IgD-negative memory B cell (primary cell): Measurements from ENCODE around the gene DOK7. TPM values are rescaled to one million over a fixed set of nuclear protein-coding genes. Genes with fewer than 3 reads are reported as not detected.
"Not testable (repeated sequence)": the region's sequence is repeated elsewhere in the genome, so short reads cannot be mapped to it uniquely, and the experiment has no call there.

Experiments
- H3K27ac Mint-ChIP-seq, 3 donors: one replicate each; pipeline ENCODE4 v1.8.0; 2020 to 2022; ENCODE audit warnings: mild to moderate bottlenecking in 3 of 3, mixed read lengths in 3 of 3, moderate library complexity in 1 of 3
- H3K27me3 Mint-ChIP-seq: one replicate; pipeline ENCODE4 v1.8.0; 2021; ENCODE audit warnings: mixed read lengths
- H3K36me3 Mint-ChIP-seq: one replicate; pipeline ENCODE4 v1.8.0; 2020; ENCODE audit warnings: mild to moderate bottlenecking, mixed read lengths
- H3K4me1 Mint-ChIP-seq, 3 donors: one replicate each; pipeline ENCODE4 v1.8.0; 2020 to 2022; ENCODE audit warnings: mixed read lengths in 3 of 3, mild to moderate bottlenecking in 1 of 3
- H3K4me3 Mint-ChIP-seq, 4 donors: one replicate each; pipeline ENCODE4 v1.8.0; 2020 to 2022; ENCODE audit warnings: mild to moderate bottlenecking in 4 of 4, mixed read lengths in 4 of 4, moderate library complexity in 3 of 4
- H3K9me3 Mint-ChIP-seq, 3 donors: one replicate each; pipeline ENCODE4 v1.8.0; 2020 to 2021; ENCODE audit warnings: mixed read lengths in 3 of 3, mild to moderate bottlenecking in 1 of 3
- polyA plus RNA-seq: library from polyadenylated mRNA; unstranded; fragments of 300-500 nt; fragmentation: Illumina TruSeq; gene quantifications from one replicate; pipeline ENCODE4 v1.2.3, GENCODE V29; 2021

DOK7 gene
- polyA plus RNA-seq, 1 donor from 2014 or later, result 25.2 TPM

DNA sequence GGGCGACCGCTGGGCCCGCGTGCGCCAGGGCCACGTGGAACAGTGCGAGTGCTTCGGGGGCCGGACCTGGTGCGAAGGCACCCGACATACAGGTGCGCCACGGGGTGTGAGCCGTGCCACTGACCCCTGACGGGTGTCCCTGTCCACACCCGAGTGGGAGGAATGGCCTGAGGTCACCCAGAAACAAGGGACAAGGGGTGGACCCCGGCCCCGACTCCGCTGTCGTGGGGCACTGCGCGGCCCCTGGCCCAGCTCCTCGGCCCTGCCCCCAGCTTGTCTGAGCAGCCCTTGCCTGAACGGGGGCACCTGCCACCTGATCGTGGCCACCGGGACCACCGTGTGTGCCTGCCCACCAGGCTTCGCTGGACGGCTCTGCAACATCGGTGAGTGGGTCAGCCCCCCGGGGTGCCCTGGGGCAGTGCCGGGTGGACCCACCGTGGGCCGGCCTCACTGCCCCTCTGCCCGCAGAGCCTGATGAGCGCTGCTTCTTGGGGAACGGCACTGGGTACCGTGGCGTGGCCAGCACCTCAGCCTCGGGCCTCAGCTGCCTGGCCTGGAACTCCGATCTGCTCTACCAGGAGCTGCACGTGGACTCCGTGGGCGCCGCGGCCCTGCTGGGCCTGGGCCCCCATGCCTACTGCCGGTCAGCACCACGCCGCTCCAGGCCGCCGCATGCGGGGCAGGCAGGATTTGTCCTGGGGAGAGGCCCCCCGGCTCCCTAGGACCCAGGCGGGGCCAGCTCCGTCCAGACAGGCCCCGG lies 18.6 kb upstream of the DOK7 start:
- no peak overlapping the region for H3K4me3 Mint-ChIP-seq
- H3K27ac Mint-ChIP-seq, result no peak overlapping the region
- H3K9me3 Mint-ChIP-seq, result peaks cover 0 to 1% (median 0%) of the 10 kb centered on the region in 3 donors
- no peaks in the 10 kb centered on the region for H3K36me3 Mint-ChIP-seq
- H3K27me3 Mint-ChIP-seq, result peaks cover 2% of the 10 kb centered on the region
- peaks cover 0 to 2% (median 0%) of the 10 kb centered on the region in 3 donors for H3K4me1 Mint-ChIP-seq

DNA sequence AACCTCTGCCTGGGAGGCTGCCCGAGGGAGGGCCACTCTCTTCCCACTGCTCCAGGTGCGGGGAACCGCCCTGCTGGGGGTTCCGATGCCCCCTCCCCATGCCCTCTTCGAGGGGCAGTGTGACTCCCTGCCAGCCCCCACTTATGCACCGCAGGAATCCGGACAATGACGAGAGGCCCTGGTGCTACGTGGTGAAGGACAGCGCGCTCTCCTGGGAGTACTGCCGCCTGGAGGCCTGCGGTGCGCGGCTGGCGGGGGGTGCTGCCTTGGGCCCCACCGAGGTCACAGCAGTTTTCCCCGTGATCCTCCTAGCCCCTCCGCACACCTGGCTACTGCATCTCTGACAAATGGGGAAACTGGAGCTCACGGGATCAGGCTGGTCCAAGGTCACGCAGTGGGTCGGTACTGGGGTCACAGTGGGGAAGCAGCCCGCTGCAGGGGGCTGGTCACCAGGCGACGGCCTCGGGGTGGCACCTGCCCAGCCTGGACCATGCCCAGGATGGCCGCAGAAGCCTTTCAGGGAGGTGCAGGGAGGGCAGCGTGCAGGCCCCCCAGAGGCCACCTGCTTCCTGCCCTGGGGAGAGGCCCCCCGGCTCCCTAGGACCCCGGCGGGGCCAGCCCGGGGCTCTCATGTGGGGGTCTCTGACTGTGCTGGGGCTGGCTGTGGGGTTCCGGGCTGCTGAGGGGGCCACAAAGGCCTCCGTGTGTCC lies 17.8 kb upstream of the DOK7 start:
- Mint-ChIP-seq H3K27me3 (peaks cover 3% of the 10 kb centered on the region), H3K36me3 (no peaks in the 10 kb centered on the region), H3K9me3 (peaks cover 0 to 1% (median 0%) of the 10 kb centered on the region in 3 donors), H3K4me1 (peaks cover 0 to 2% (median 0%) of the 10 kb centered on the region in 3 donors), H3K4me3 (no peak overlapping the region), H3K27ac (no peak overlapping the region)

DNA sequence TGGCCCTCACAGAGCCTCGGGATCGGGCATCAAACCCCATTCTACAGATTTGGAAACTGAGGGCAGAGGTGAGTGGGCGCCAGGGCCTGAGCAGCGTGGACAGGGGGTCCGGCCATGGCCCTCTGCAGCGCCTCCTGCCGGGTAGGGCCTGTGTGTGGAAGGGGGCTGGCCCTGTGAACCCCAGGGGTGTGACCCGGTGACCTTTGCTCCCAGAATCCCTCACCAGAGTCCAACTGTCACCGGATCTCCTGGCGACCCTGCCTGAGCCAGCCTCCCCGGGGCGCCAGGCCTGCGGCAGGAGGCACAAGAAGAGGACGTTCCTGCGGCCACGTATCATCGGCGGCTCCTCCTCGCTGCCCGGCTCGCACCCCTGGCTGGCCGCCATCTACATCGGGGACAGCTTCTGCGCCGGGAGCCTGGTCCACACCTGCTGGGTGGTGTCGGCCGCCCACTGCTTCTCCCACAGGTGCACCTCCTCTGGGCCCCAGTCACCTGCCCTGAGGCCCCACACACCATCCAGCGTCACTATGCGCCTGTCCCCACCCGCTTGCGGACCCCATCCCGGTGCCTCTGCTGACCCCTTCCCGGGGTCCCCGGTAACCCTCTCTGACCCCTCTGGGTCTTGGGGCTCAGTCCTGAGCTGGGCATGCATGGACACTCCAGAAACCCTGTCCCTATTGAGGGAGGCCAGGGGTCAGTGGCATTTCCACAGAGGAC lies 17.1 kb upstream of the DOK7 start:
- no peak overlapping the region for H3K27ac Mint-ChIP-seq

DNA sequence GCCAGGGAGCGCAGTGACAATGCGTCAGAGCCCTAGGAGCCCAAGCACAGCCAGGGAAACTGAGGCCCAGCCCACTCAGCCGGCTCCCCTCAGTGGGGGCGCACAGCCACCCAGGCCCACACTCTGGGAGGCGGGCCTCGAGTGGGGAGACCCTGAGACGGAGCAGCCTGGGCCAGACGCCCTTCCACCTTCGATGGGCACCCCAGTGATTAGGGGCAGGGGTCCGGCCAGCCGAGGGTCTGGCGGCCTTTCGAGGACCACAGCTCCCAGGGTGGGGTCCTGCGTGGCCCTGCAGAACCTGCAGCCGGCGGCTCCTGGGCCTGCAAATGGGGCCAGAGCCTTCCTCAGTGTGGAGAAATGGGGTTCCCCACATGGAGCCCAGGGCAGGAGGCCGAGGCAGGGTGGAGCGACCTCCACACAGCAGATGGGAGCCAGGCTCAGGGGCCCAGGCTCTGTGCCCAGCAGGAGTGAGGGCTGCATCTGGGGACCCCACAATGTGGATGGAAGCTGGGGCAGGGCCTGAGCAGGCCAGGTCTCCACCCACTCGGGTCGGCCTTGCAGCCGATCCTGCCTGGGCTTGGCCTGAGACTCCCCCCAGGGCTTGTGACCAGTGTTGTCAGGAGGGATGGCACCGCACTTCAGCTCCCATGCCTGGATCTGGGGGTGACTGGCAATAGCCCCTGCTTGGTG lies 16.3 kb upstream of the DOK7 start:
- no peak overlapping the region for H3K27ac Mint-ChIP-seq
- H3K36me3 Mint-ChIP-seq, result no peaks in the 10 kb centered on the region
- H3K4me1 Mint-ChIP-seq, result peaks cover 0 to 2% (median 0%) of the 10 kb centered on the region in 3 donors
- H3K4me3 Mint-ChIP-seq, result no peak overlapping the region
- H3K9me3 Mint-ChIP-seq, result peaks cover 0 to 1% (median 0%) of the 10 kb centered on the region in 3 donors
- peaks cover 3% of the 10 kb centered on the region for H3K27me3 Mint-ChIP-seq

More for the DNA sequence above, 17.1 kb upstream of the DOK7 start:
- peaks cover 0 to 2% (median 0%) of the 10 kb centered on the region in 3 donors for H3K4me1 Mint-ChIP-seq
- no peak overlapping the region for H3K4me3 Mint-ChIP-seq
- no peaks in the 10 kb centered on the region for H3K36me3 Mint-ChIP-seq
- H3K27me3 Mint-ChIP-seq, result peaks cover 3% of the 10 kb centered on the region
- peaks cover 0 to 1% (median 0%) of the 10 kb centered on the region in 3 donors for H3K9me3 Mint-ChIP-seq

DNA sequence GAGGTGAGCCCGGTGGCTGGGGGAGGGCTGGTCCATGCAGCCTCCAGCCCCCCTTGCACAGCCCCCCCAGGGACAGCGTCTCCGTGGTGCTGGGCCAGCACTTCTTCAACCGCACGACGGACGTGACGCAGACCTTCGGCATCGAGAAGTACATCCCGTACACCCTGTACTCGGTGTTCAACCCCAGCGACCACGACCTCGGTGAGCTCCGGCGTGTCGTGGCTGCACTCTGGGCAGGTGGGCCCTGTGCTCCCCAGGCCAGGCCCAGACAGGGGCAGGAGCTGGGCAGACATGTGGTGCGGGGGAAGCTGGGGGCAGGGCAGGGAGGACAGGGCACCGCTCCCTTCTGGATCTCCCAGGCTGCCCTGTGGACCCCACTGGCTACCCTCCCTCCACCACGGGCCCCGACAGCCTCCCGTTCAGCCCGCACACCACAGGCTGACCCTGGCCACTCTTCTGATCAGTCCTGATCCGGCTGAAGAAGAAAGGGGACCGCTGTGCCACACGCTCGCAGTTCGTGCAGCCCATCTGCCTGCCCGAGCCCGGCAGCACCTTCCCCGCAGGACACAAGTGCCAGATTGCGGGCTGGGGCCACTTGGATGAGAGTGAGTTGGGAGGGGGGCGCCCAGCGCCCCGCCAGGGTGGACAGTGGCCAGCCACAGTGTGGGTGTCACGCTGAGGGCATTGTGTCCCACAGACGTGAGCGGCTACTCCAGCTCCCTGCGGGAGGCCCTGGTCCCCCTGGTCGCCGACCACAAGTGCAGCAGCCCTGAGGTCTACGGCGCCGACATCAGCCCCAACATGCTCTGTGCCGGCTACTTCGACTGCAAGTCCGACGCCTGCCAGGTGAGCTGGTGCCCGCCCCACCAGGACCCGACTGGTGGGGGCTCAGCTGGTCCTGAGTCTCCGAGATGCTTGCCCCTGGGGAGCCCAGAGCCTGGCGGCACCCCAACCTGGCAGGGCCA lies 15.4 kb upstream of the DOK7 start:
- Mint-ChIP-seq H3K27ac (no peak overlapping the region), H3K4me1 (peaks cover 0 to 2% (median 0%) of the 10 kb centered on the region in 3 donors), H3K27me3 (peaks cover 3% of the 10 kb centered on the region), H3K9me3 (peaks cover 0 to 1% (median 0%) of the 10 kb centered on the region in 3 donors), H3K36me3 (no peaks in the 10 kb centered on the region), H3K4me3 (no peak overlapping the region)

DNA sequence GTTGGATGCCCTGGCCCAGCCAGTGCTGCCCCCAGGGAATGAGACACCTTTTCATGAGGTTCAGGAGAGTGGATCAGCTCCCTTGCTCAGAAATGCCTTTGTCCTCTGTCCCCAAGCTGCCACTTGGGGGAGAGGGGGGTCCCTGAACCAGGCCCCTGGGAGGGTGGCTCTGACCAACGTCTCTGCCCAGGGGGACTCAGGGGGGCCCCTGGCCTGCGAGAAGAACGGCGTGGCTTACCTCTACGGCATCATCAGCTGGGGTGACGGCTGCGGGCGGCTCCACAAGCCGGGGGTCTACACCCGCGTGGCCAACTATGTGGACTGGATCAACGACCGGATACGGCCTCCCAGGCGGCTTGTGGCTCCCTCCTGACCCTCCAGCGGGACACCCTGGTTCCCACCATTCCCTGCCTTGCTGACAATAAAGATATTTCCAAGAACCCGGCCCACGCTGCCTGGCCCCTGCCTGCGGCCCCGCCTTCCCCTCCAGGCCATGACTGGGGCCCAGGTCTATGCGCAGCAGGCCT lies 14.0 kb upstream of the DOK7 start:
- Mint-ChIP-seq H3K4me3 (no peak overlapping the region), H3K4me1 (peaks cover 0 to 2% (median 0%) of the 10 kb centered on the region in 3 donors), H3K36me3 (no peaks in the 10 kb centered on the region), H3K27me3 (peaks cover 3% of the 10 kb centered on the region), H3K27ac (no peak overlapping the region), H3K9me3 (peaks cover 0 to 2% (median 1%) of the 10 kb centered on the region in 3 donors)

DNA sequence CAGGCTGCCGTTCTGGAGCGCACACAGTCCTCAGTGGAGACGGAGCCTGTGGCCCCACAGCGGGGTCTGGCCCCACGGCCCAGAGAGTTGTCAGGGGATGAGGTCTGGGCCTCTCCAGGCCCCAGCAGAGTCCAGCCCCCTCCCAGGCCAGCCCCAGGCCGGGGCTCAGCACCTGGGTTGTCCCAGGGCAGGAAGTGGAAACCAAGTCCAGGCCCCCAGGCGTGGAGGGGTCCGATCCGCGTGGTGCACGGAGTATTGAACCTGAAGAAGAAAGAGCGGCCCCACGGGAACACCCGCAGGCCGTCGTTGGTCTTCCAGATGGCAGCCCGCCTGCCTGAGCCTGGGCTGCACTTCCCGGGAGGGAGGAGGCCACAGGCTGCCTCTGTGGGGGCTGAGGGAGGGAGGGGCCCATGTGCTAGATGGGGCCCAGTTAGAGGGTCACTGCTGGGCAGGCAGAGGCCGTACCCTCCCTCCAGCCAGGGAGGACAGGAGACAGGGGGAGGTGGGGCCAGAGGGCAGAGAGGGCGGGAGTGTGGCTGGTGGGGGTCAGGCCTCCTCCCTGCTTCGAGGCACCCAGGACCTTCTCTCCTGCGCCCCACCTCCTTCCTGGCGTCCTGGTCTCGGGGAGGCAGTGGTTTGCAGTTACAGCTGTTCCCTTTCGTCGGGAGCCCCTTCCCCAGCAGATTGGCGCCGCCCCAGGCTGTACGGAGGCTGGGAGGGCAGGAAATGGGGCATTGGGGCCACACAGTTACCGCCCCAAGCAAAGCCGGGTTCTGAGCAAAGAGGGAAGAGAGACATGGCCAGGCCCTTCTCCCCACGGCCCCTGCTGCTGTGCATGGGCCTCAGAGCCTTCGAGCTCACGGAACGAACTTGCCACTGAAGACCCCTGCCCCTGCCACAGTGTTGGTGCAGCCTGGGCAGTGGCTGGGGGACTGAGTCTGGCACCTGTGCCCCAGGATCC lies 13.3 kb upstream of the DOK7 start:
- H3K27me3 Mint-ChIP-seq, result peaks cover 3% of the 10 kb centered on the region
- peaks cover 0 to 9% (median 1%) of the 10 kb centered on the region in 3 donors for H3K9me3 Mint-ChIP-seq
- H3K27ac Mint-ChIP-seq, result no peak overlapping the region
- H3K4me1 Mint-ChIP-seq, result peaks cover 0 to 2% (median 0%) of the 10 kb centered on the region in 3 donors
- H3K36me3 Mint-ChIP-seq, result no peaks in the 10 kb centered on the region
- no peak overlapping the region for H3K4me3 Mint-ChIP-seq

DNA sequence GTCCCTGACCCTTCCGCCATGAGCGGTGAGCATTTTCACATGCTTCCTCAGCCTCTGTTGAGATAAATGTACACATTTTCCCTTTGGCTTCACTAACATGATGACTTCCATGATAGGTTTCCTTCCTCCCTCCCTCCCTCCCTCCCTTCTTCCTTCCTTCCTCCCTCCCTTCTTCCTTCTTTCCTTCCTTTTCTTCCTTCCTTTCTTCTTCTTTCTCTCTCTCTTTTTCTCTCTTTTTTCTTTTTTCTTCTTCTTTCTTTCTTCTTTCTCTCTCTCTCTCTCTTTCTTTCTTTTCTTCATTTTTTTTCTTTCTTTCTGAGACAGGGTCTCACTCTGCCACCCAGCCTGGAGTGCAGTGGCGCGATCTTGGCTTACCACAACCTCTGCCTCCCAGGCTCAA lies 12.5 kb upstream of the DOK7 start:
- Mint-ChIP-seq H3K4me3 (no peak overlapping the region), H3K36me3 (no peaks in the 10 kb centered on the region), H3K27me3 (peaks cover 4% of the 10 kb centered on the region), H3K4me1 (peaks cover 0 to 2% (median 0%) of the 10 kb centered on the region in 3 donors), H3K9me3 (peaks cover 0 to 17% (median 5%) of the 10 kb centered on the region in 3 donors), H3K27ac (no peak overlapping the region)

DNA sequence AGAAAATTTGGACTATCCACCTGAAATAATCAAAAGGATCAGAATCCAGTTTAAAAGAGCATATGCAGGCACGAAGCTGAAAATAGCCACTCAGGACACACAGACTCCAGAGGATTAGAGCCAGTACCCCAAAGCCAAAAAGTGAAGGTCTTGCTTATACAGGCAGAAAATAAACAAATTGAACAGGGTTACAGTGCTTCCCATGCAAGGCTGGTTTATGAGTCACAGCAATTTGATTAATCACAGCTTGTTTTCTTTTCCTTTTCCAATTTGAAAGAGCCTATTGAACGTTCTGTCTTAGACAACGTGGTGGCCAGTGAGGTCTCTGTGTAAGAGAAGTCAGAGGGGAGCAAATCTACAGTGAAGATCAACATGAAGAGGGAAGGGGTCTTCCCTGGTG lies 11.2 kb upstream of the DOK7 start:
- Mint-ChIP-seq H3K36me3 (peaks cover 3% of the 10 kb centered on the region), H3K4me3 (no peak overlapping the region), H3K27ac (no peak overlapping the region), H3K9me3 (peaks cover 0 to 19% (median 6%) of the 10 kb centered on the region in 3 donors), H3K27me3 (peaks cover 4% of the 10 kb centered on the region), H3K4me1 (peaks cover 0 to 2% (median 0%) of the 10 kb centered on the region in 3 donors)

DNA sequence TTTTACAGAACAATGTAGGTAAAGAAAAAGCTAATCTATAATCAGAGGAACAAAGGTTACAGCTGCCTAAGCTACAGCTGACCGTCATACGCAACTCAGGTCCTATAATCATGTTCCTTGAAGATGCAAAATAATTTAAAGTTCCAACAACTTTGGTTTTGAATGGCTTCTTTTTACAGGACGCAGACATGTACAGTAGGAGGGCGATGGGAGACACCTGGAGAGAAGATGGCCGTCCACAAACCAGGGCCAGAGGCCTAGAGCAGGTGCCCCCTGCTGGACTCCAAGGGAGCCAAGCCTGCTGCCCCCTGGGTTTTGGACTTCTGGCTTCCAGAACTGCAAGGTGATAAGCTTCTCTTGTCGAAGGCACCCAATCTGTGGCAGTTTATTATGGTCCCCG lies 10.7 kb upstream of the DOK7 start:
- Mint-ChIP-seq H3K27ac (no peak overlapping the region), H3K36me3 (peaks cover 3% of the 10 kb centered on the region), H3K9me3 (peaks cover 0 to 19% (median 6%) of the 10 kb centered on the region in 3 donors), H3K27me3 (peaks cover 4% of the 10 kb centered on the region), H3K4me1 (peaks cover 0 to 2% (median 0%) of the 10 kb centered on the region in 3 donors), H3K4me3 (no peak overlapping the region)

DNA sequence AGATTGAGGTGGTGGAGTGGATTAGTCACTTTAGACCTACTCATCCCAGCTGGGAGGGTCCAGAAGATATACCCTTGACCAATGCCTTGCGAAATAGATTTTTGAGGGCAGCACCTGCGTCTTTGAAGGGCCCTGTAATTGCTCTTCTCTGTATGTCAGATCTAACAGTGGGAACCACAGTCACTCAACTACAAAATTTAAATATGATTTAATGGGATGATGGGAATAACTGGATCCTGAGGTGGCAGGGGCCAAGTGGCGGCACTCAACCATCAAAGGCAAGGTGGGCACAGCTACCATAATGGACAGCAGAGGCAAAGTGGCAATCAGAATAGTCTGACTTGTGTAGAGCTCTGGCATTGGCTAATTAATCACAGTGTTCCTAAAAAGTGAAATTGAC lies 7.5 kb upstream of the DOK7 start:
- H3K9me3 Mint-ChIP-seq, result peaks cover 2 to 22% (median 5%) of the 10 kb centered on the region in 3 donors
- not testable (repeated sequence) for H3K4me1 Mint-ChIP-seq, H3K4me3 Mint-ChIP-seq, H3K36me3 Mint-ChIP-seq, H3K27me3 Mint-ChIP-seq, H3K27ac Mint-ChIP-seq

DNA sequence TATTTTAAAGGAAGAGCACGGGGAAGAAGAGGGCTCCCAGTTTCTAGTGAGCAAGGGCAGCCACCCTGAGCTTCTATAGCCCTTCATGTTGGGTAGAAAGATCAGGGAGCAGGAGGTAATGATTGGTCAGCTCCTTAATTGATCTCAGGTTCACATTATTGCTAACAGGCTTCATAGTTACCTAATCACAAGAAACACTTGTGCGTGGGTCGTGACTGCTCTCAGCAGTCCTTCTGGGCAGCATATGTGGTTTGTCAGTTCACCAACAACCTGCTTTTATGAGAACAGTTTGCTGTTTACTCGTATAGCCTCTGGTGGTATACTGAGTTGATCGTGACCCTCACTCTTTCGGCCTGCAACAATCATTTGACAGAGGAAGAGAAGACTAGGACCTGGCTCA lies 4.7 kb upstream of the DOK7 start:
- peaks cover 18% of the 10 kb centered on the region for H3K27me3 Mint-ChIP-seq
- no peak overlapping the region for H3K27ac Mint-ChIP-seq
- no peaks in the 10 kb centered on the region for H3K4me1 Mint-ChIP-seq
- peaks cover 3% of the 10 kb centered on the region for H3K36me3 Mint-ChIP-seq
- peaks cover 2 to 22% (median 5%) of the 10 kb centered on the region in 3 donors for H3K9me3 Mint-ChIP-seq
- H3K4me3 Mint-ChIP-seq, result peak overlapping the region in 1 of 4 donors; percentile 35

DNA sequence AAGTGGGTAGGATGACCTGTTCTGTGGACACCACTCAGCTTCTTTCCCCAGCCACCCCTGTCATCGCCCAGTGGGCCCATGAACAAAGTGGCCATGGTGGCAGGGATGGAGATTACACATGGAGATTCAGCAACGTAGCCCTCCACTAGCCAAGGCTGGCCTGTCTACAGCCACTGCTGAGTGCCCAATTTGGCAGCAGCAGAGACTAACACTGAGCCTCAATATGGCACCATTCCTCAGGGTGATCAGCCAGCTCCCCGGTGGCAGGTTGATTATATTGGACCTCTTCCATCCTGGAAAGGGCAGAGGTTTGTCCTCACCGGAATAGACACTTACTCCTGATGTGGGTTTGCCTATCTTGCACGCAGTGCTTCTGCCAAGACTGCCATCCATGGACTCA lies 4.0 kb upstream of the DOK7 start:
- H3K27ac Mint-ChIP-seq, H3K4me1 Mint-ChIP-seq, H3K4me3 Mint-ChIP-seq, H3K36me3 Mint-ChIP-seq: not testable (repeated sequence)
- H3K27me3 Mint-ChIP-seq, result peaks cover 18% of the 10 kb centered on the region
- peaks cover 2 to 20% (median 5%) of the 10 kb centered on the region in 3 donors for H3K9me3 Mint-ChIP-seq
